H4 (cell line): ENCODE measurements around the gene RGS4. TPM values are rescaled to one million over a fixed set of nuclear protein-coding genes. Genes with fewer than 3 reads are reported as not detected.

Experiments used
- DNase-seq: peaks from one replicate; pipeline ENCODE4 v3.0.0-alpha.2; 2015; ENCODE audit warnings: low spot score
- total RNA-seq: library from RNA; depleted of rRNA; stranded (reverse); fragments of >200 nt; shearing (Covaris generic); gene quantifications from 2 replicates; pipeline ENCODE4 v1.2.3, GENCODE V29; 2014; rRNA removed

RGS4 gene
- 0.25 and 0.31 TPM in 2 replicates for total RNA-seq

DNA sequence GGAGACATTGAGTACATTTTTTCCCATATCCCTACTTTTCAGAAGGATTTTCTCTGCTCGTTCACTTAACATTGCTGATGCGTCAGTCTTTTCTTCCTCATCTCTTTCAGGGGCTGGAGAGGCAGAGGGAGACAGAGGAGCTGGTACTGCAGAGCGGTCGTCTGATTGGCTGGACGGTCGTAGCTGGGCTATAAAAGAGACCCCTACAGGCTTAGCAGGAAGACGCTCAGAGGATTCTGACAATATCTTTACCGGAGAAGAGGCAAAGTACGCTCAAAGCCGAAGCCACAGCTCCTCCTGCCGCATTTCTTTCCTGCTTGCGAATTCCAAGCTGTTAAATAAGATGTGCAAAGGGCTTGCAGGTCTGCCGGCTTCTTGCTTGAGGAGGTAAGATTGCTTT, at the start of gene RGS4:
Gene RGS4, plus strand, starts transcription at position 220 of the 400 bp plus-strand sequence. Its CDS starts 124 bp downstream, at position 344.
- DNase-seq = peak; percentile 37

DNA sequence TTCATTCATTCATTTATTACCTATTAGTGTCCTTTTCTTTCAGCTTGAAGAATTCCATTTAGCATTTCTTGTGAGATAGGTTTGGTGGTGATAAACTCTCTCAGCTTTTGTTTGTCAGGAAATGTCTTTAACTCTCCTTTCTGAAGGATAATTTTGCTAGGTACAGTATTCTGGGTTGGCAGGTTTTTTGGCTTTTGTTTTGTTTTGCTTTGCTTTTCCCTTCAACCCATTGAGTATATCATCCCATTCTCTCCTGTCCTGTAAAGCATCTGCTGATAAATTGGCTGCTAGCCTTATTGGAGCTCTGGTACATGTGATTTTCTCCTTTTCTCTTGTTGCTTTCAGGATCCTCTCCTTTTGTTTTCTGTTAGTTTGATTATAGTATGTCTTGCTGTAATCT, 47.0 kb upstream of the RGS4 start:
- no peak for DNase-seq

DNA sequence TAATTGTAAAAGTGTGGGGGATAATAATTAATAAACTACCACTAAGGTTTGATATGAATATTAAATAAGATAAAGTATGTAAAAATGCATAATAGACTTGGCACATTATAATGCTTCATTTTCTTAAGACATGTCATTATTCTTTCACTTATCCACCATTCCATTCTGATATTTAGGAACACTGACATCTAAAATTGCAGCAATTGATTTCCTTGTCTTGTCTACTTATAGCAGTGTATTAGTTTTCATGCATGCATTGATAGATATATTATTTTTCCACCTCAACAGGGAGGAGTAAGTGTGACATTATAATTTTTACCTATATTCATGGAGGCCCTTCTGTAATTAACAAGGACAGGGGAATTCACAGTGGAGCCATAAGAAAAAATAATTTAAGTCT, 41.6 kb upstream of the RGS4 start:
- DNase-seq = no peak

DNA sequence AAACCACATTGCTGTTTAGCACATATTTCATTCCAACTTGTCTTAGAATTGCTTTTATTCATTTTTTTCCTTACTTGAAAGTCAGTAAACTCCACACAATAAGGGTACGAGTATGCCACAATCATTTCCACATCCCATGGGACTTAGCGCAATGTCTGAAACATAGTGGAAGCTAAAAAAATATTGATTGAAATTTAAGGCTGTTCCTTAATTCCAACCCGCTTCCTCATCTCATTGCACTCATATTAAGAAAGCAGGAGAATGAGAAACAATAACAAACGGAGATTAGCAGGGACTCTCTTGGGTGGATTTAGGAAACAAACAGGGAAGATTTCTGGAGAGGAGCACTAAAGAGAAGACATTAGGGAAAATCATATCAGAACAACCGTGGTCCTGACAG, 39.3 kb upstream of the RGS4 start:
- no peak for DNase-seq

DNA sequence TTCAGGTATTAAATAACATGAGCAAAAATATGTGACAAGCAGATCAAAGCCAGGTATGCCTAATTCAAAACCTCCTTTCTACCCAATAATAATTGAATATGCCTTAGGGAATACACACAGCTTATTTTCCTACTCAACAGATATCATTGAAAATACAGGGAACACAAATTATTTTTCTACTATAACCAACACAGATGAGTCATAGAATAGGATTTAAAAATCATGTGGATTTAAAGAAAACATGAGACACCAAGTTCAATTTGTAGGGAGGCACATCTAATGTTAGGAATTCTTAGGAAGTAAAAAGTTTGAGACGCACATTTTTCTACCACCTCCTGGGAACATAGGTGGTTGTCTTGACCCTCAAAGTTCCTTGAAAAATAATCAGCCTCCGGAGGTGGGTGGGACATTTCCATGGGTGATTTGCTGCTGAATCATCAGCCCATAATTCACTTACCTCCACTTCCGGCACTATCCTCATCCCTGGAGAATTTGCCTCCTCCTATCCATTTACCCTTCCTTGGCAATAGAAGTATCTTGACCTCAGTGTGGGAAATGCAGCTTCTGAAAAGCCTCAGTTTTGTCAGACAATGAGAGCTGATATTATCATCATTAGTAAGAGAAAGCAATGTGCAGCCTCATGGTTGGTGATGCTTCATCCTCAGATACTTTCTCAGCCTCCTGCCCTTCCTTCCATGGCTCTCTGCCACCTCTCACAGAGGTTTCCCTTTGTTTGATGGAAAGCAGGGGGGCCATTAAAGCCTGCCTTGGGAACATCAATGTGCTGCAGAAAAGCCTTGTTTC, 33.5 kb upstream of the RGS4 start:
- DNase-seq = peak; percentile 54

DNA sequence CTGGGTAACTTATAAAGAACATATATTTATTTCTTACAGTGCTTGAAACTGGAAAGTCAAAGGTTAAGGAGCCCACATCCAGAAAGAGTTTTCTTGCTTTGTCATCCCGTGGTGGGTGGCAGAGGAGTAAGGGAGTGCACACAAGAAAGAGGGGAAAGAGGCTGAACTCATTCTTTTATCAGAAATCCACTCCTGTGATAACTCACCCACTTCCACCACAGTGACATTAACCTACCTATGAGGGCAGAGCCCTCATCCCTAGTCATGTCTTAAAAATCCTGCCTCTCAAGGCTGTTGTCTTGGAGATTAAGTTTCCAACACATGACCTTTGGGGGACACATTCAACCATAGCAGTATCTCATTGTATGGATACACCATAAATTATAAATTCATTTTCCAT, 32.5 kb upstream of the RGS4 start:
- no peak for DNase-seq

DNA sequence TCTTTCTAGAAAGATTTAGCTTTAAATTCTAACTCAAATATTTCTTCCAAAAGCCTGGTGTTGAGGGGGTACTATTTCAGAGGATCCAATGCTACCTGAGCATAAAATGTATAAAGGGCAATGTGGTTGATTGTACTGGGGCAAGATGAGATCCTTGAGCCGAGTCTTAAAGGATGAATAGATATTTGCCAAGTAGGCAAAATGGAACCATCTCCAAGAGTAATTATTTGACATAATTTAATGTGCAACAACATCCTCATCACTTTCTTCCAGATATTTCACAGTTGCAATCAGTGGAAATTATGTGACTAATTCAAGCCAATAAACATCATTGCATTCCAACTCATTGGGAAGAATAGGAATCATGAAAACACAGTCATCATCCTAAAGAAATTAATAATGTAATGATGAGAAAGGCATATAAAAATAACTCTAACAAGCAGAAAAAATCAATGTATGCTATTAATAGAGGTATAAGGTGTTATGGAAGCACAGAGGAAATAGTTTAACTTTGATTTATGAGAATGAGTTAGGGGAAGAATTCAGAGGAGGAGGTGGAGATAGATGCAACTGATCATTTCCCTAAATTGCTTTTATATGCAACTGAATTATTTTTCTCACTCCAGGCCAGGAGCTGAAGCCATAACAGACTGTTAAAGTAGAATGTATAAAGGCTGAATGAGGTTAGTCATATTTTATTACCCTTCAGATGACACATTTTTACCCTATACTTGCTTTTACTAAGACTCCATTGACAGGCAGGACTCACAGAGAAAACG, 30.0 kb upstream of the RGS4 start:
- DNase-seq = no peak

- no peak for DNase-seq
Measured at GRCh38 chr1:163039707-163040093, 29.5 kb upstream of the RGS4 start.

DNA sequence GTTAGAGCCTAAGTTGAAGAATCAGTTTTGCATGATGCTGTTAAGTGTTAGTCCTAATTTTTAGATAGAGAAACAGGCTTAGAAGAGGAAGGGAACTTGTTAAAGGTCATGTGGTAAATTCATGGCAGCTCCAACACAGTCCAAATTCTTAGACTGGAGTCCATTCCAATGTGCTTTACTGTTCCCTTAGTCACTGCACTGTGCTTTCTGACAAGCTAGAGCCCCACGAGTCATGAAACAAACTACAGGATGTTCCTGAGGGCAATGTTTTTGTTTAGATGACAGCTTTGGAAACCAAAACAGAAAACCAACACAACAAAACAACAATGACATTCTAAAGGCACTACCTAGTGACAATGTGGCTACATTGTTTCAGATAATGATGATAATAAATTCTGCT, 23.1 kb upstream of the RGS4 start:
- no peak for DNase-seq

DNA sequence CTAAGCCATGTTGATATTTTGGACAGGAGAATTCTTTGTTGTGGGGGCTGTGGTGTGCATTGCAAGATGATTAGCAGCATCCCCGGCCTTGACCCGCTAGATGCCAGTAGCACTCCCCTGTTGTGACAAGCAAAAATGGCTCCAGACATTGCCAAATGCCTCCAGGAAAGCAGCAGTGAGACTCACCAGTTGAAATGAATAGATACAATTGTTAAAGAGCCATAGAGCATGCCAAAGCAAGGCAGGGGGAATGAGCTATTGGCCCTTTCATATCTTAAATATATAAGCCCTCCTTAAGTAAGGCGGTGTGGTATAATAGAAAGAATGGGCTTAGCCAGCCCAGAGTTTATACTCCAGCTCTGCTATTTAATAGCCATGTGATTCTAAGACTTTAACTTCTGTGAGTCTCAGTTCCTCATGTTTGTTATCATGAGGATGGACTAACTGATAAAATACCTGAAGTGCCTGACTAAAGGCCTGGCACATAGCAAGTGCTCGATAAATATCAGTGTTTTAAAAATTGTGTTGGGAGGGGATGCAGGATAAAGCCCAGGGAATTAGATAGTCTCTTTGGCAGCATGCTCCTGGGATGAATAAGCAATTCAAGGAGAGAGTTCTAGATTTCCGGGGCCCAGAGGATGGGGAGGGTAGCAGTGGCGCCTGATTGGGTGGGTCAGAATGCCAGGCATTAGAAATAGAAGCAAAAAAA, 21.1 kb upstream of the RGS4 start:
- no peak for DNase-seq

- DNase-seq = no peak
Measured at GRCh38 chr1:163048869-163049268, 20.3 kb upstream of the RGS4 start.

GRCh38 chr1:163049296-163049695, 19.9 kb upstream of the RGS4 start:
- DNase-seq = no peak

- DNase-seq = no peak
Measured at GRCh38 chr1:163050496-163050895, 18.7 kb upstream of the RGS4 start.

- DNase-seq = no peak
Measured at GRCh38 chr1:163054181-163054591, 15.0 kb upstream of the RGS4 start.

DNA sequence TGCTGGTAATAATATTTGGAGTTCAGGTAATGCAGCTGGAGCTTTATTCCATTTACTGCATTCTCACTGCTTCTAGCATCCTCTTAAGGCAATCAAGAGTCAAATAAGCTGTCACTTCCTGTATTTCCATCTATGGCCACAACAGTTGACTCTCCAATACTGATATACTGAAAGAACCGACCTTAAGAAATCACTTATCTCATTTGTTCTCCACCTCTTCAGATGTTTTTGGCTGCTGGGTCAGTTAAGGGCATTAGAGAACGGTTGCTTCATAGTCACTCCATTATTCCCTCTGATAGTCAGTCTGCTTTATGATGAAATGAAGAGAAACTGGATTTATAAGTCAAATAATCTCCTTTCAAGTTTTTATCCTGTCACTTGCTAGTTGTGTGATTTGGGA, 14.2 kb upstream of the RGS4 start:
- no peak for DNase-seq

- DNase-seq = no peak
Measured at GRCh38 chr1:163055531-163055930, 13.6 kb upstream of the RGS4 start.

GRCh38 chr1:163056831-163057230, 12.3 kb upstream of the RGS4 start:
- no peak for DNase-seq

- no peak for DNase-seq
Measured at GRCh38 chr1:163060343-163061007, 8.7 kb upstream of the RGS4 start.

GRCh38 chr1:163063143-163063542, 6.0 kb upstream of the RGS4 start:
- no peak for DNase-seq

- no peak for DNase-seq
Measured at GRCh38 chr1:163063610-163064009, 5.6 kb upstream of the RGS4 start.

- no peak for DNase-seq
Measured at GRCh38 chr1:163066168-163066567, 3.0 kb upstream of the RGS4 start.

GRCh38 chr1:163066686-163067085, 2.5 kb upstream of the RGS4 start:
- no peak for DNase-seq
